Stimulated activated CD4-positive, alpha-beta T cell treated with anti-CD3 and anti-CD28 coated beads, Interleukin-1b, Interleukin-23, amount 100 ng/mL, for 24 hours (primary cell): ENCODE data around the gene CIBAR2.

Source experiments
- DNase-seq, 4 experiments: peaks; one replicate each; pipeline ENCODE4 v3.0.0-alpha.2; 2020; ENCODE audit warnings: low read depth in 4 of 4, low spot score in 1 of 4

CIBAR2 gene

GRCh38 chr16:85112364-85112763, at the start of gene CIBAR2:
Gene CIBAR2, minus strand, starts transcription at chr16:85112472. Its CDS starts 120 bp downstream, at chr16:85112352.
- DNase-seq: no peak

- no peak for DNase-seq
These were observed 47.1 kb upstream of the CIBAR2 start for GRCh38 chr16:85159179-85159980.

- no peak for DNase-seq
These were observed 46.5 kb upstream of the CIBAR2 start for GRCh38 chr16:85158743-85159178.

- peak in 2 of 4 experiments; percentile 7 to 13 for DNase-seq
These were observed 45.8 kb upstream of the CIBAR2 start for GRCh38 chr16:85157813-85158742.

- no peak for DNase-seq
These were observed 45.1 kb upstream of the CIBAR2 start for GRCh38 chr16:85157372-85157771.

- DNase-seq: no peak
These were observed 44.6 kb upstream of the CIBAR2 start for GRCh38 chr16:85156869-85157268.

- no peak for DNase-seq
These were observed 44.2 kb upstream of the CIBAR2 start for GRCh38 chr16:85156440-85156839.

DNA sequence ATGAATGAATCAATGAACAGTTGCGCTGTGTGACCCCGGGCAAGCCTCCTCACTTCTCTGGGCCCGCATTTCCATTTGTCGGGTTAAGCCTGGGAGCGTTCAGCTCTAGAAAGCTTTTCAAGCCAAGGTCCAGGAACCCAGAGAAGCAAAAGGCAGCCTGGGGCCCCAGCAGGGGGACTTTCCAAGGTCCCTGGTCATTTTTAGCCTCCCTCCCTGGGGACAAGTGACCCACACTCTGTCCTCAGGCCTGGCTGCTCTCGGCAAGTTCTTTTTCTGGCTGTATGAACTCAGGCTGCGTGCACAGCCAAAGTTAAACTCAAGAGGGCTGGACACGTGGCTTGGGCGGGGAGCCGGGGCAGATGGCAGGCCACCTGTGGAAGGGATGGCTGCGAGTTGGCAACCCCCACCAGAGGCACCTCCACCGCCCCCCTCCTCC, 41.4 kb upstream of the CIBAR2 start:
- DNase-seq: no peak

GRCh38 chr16:85153046-85153445, 40.8 kb upstream of the CIBAR2 start:
- no peak for DNase-seq

DNA sequence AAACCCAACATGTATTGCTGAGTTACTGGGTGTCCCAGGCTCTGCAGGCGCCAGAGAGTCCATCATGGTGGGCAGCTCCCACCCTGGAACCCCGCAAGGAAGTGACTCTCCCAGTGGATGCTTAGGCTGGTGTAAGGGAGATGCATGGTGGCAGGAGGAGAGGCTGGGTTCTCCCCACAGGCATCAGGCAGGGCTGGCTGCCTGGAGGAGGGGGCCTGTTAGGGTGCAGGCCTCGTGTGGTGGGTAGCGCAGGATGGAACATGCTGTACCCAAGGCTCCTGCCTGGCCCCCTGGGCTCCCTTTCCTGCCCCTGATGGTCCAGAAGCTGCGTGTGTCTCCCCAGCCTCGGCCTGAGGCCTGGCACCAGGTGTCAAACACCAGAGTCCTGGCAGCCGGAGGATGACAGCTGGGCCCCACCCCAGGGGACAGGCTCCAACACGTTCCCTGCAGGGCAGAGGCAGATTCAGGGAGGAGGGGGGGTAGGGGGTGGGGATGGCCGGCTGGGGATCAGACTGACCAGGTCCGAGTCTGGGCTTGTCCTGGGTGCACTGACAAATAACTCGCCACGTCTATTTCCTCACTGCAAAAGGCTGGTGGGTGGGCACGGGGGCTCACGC, 40.2 kb upstream of the CIBAR2 start:
- no peak for DNase-seq

DNA sequence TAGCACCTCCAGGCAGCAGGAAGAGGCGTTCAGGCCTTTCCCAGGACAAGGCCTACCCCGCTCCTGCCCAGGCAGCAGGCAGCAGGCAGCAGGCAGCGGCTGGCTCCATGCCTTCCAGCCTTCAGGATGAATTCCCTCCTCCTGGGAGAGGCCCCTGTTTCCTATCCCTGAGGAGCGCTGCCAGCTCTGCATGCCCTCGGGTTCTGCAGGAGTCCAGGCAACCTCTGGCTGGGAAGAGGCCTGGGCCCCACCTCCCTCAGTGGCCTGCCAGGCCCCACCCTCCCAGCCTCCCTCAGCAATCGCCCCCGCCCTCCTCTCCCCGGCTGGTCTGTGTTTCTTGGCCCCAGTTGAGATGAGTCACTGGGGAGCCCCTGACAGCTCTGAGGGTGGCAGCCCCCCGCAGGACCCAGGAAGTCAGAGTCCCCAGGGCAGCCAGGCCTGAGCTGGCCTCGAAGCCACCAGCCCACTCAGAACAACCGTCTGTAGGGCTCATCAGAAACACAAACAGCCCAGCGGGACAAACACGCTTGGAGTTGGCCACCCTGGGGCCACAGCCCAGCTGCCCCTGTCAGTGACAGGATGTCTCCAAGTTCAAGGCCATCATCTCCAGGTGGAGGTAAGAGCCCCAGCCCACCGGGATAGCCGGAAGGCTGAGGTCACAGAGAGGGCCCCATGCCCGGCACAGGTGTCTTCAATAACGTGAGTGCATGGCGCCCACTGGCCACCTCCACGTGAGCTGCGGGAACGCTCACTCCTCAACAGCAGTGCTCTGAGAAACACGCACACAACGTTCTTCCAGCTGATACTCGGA, 39.5 kb upstream of the CIBAR2 start:
- no peak for DNase-seq

GRCh38 chr16:85151079-85151602, 38.9 kb upstream of the CIBAR2 start:
- no peak for DNase-seq

DNA sequence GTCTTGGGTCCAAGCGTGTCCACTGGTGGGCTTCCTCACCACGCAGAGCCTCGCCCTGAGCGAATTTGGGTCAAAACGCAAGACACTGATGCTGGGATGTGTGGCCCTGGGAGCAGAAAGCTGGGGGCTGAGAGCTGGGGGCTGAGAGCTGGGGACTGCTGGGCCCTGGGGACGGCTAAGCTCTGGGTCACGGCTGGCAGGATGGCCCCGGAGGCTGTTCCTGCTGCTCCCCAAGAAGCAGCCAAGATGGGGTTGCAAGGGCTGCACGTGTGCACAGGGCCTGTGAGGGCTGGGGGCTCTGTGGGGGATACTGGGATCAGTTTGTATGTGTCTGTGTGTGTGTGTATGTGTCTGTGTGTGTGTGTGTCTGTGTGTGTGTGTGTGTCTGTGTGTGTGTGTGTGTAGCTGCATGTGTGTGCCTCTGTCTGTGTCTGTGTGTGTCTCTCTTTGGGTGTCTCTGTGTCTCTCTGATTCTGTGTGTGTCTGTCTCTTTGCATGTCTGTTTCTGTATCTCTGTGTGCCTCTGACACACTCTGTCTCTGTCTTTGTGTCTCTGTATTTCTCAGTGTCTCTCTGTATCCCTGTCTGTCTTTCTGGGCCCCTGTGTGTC, 38.2 kb upstream of the CIBAR2 start:
- DNase-seq: no peak

DNA sequence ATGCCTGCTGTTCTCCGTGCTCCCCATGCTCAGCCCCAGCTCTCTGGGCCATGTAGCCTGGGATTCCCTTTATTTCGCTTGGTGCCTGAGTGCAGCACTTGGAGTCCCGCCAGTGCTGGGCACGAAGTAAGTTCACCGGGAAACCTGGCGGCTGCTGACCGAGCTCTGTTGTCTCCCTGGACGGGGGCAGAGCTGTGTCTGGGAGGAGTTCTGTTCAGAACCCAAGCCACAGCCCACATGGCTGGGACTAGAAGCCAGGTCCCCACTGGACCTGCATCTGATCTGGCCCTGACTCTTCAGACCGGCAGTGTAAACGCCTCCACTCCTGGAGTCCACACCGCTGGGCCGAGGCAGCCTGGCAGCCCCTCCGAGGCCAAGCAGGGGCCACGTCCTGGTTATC, 37.5 kb upstream of the CIBAR2 start:
- DNase-seq: no peak

DNA sequence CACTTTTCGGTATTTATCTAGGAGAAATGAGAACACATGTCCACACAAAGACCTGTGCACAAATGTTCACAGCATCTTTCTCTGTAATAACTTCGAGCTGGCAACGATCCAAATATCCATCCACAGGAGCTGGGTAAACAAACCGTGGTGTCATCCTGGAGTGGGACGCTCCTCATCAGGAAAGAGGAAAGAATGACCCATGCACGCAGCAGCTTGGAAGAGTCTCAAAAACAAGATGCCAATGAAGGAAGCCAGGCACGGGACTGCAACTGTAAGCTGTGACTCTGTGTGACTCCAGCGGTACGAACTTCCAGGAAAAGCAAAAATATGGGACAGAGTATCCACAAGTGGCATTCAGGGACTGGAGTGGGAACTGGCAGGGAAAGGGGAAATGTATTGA, 36.7 kb upstream of the CIBAR2 start:
- no peak for DNase-seq

- DNase-seq: no peak
These were observed 34.8 kb upstream of the CIBAR2 start for GRCh38 chr16:85146922-85147651.

- no peak for DNase-seq
These were observed 34.2 kb upstream of the CIBAR2 start for GRCh38 chr16:85146532-85146797.

GRCh38 chr16:85145734-85146531, 33.7 kb upstream of the CIBAR2 start:
- DNase-seq: no peak

DNA sequence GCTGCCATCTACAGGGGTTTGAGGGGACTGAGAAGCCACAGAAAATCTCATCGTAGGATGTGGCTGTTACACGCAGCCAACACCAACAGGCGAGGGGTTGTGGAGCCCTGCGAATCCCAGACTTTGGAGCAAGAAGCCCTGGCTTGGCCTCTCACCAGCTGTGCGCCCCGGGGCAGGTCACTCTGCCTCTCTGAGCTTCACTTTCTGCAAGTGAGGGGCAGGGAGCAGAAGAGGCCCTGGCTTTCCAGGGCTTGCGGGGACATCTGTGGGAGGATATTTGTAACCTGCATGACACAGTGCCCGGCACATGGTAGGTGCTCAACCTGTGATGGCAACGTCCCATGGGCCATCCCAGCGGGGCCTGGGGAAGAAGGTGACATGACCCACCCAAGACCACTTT, 32.9 kb upstream of the CIBAR2 start:
- no peak for DNase-seq
